Measurements from ENCODE around the gene OLIG3. TPM values are rescaled to one million over a fixed set of nuclear protein-coding genes. Genes with fewer than 3 reads are reported as not detected.

OLIG3 gene
- polyA plus RNA-seq, 1 of the 3 experiments (the other 2 are of a cell fraction): not detected

GRCh38 chr6:137486416-137486815, 7.8 kb downstream of the OLIG3 start:
- Histone ChIP-seq H3K36me3 (replicated peaks in 1 of 2; ENCODE audit: control insufficient read depth in 1 of 2, insufficient read depth in 2 of 2, low read length in 1 of 2) (no peaks in the 10 kb centered on the region), H3K4me2 (no peak overlapping the region), H3K9me2 (no peaks in the 10 kb centered on the region), H3K9me3 (no peaks in the 10 kb centered on the region), H3K27ac (ENCODE audit: low read depth in 2 of 2, low read length in 1 of 2) (no peak overlapping the region), H3K9ac (no peak overlapping the region), H3K4me3 (ENCODE audit: low read depth in 2 of 2, low read length in 1 of 2) (no peak overlapping the region), H3K79me2 (ENCODE audit: insufficient read depth) (no peaks in the 10 kb centered on the region), H4K20me1 (ENCODE audit: insufficient read depth) (no peaks in the 10 kb centered on the region), H3F3A (replicated peaks; ENCODE audit: insufficient read depth) (no peaks in the 10 kb centered on the region), H2AFZ (ENCODE audit: low read depth) (no peak overlapping the region), H3K4me1 (ENCODE audit: control insufficient read depth in 1 of 2, insufficient read depth in 2 of 2, low read depth in 1 of 2, low read length in 1 of 2) (no peaks in the 10 kb centered on the region; a peak in 1 of 4 replicates), H3K27me3 (ENCODE audit: insufficient read depth) (peaks cover 34% of the 10 kb centered on the region; the same call in 1 of the 2 replicates)
- WGBS (ENCODE audit: low lambda C conversion rate): 27% methylated on average over 6 of the region's 6 CpGs
- CTCF ChIA-PET: no interaction called here
- DNase-seq: no peak
- POLR2A ChIA-PET: interaction anchor here (0.6 kb wide), 1 partner anchor 178 kb away, joined by 3 read pairs; no protein-coding TSS in a partner anchor
- no peak for TF ChIP-seq PBX3 (IDR thresholded peaks at IDR 0.05)
- no peak for TF ChIP-seq ELF1 (IDR thresholded peaks at IDR 0.05)
- TF ChIP-seq NFIC (IDR thresholded peaks at IDR 0.05; ENCODE audit: borderline replicate concordance): no peak
- no peak for TF ChIP-seq USF1 (IDR thresholded peaks at IDR 0.05; ENCODE audit: borderline replicate concordance, low read depth)
- no peak for TF ChIP-seq ZBTB33 (IDR thresholded peaks at IDR 0.05; ENCODE audit: borderline replicate concordance, low read depth)
- no peak for TF ChIP-seq POLR2AphosphoS5 (IDR thresholded peaks at IDR 0.05; ENCODE audit: low read depth, low read length)
- TF ChIP-seq MEF2A (IDR thresholded peaks at IDR 0.05; ENCODE audit: borderline replicate concordance, low read depth): no peak
- TF ChIP-seq FOSL2 (IDR thresholded peaks at IDR 0.05; ENCODE audit: borderline replicate concordance, low read depth): no peak
- TF ChIP-seq RCOR1 (IDR thresholded peaks at IDR 0.05; ENCODE audit: low read length): no peak
- no peak for TF ChIP-seq EP300 (IDR thresholded peaks at IDR 0.05; ENCODE audit: borderline replicate concordance in 1 of 2, low read depth in 1 of 2, low read length in 1 of 2)
- TF ChIP-seq RAD21 (IDR thresholded peaks at IDR 0.05; ENCODE audit: low read length): no peak
- TF ChIP-seq RXRA (IDR thresholded peaks at IDR 0.05; ENCODE audit: borderline replicate concordance, low read depth): no peak
- no peak for TF ChIP-seq IRF3 (IDR thresholded peaks at IDR 0.05; ENCODE audit: low read depth, low read length)
- no peak for TF ChIP-seq REST (IDR thresholded peaks at IDR 0.05; ENCODE audit: low read depth, low read length)
- TF ChIP-seq CHD2 (IDR thresholded peaks at IDR 0.05; ENCODE audit: low read length, partially characterized antibody): no peak
- TF ChIP-seq GATA2 (CRISPR knock-in tag; IDR thresholded peaks at IDR 0.05): no peak
- TF ChIP-seq SMC3 (IDR thresholded peaks at IDR 0.05; ENCODE audit: low read depth, low read length): no peak
- no peak for TF ChIP-seq TEAD4 (IDR thresholded peaks at IDR 0.05; ENCODE audit: borderline replicate concordance, insufficient read depth)
- TF ChIP-seq RFX5 (IDR thresholded peaks at IDR 0.05; ENCODE audit: low read length): no peak
- TF ChIP-seq YY1 (IDR thresholded peaks at IDR 0.05; ENCODE audit: low read depth): no peak
